HEK293 (cell line): ENCODE results near the gene PIP5KL1.

Experiments used
- CTCF ChIA-PET: fragments of 350-600 bp; formaldehyde crosslinking; extraction: SDS; loops from one replicate; lab custom pipeline; 2021; ENCODE audit warnings: antibody characterized with exemption; lab: Yijun Ruan, JAX
- POLR2A ChIA-PET: fragments of 300-600 bp; formaldehyde crosslinking; extraction: SDS; loops from one replicate; lab custom pipeline; 2020; ENCODE audit warnings: antibody characterized with exemption, inconsistent platforms; lab: Yijun Ruan, JAX
- H3K27ac ChIP-seq: fragments of 200-500 bp; sonication (Bioruptor generic); 2 replicates; pipeline ENCODE4 v1.5.1; 2014; ENCODE audit warnings: low read depth, low read length, control low read depth, inconsistent platforms; ENCODE audit errors: extremely low read depth
- H3K36me3 ChIP-seq, 2 experiments: fragments of 200-500 bp in 1 of 2; sonication (Bioruptor generic) in 1 of 2; 1 replicate in 1 of 2; 2 replicates in 1 of 2; pipeline ENCODE4 v1.5.1; 2014 to 2017; ENCODE audit warnings: inconsistent platforms in 2 of 2, low read length in 2 of 2; ENCODE audit not compliant: control insufficient read depth in 2 of 2, insufficient read depth in 1 of 2
- H3K4me1 ChIP-seq: fragments of 200-500 bp; sonication (Bioruptor generic); 2 replicates; pipeline ENCODE4 v1.5.1; 2014; ENCODE audit warnings: mild to moderate bottlenecking, low read length, inconsistent platforms; ENCODE audit not compliant: control insufficient read depth, insufficient read depth
- H3K4me3 ChIP-seq: 2 replicates; pipeline ENCODE4 v1.5.1; 2011; ENCODE audit warnings: low read depth, mild to moderate bottlenecking, control low read depth, low read length, moderate library complexity
- H3K9me3 ChIP-seq: fragments of 200-500 bp; sonication (Bioruptor generic); 2 replicates; pipeline ENCODE4 v1.5.1; 2014; ENCODE audit warnings: low read depth, low read length, inconsistent platforms; ENCODE audit not compliant: control insufficient read depth, insufficient read depth
- GLI4 ChIP-seq: fragments of 450-650 bp; formaldehyde crosslinking; IDR thresholded peaks from 2 replicates; pipeline ENCODE4 v1.5.1; 2016; ENCODE audit warnings: missing biosample characterization, missing genetic modification characterization
- GLIS2 ChIP-seq: fragments of 450-650 bp; formaldehyde crosslinking; IDR thresholded peaks from 2 replicates; pipeline ENCODE4 v1.5.1; 2016; ENCODE audit warnings: missing biosample characterization, missing genetic modification characterization
- KLF9 ChIP-seq: fragments of 450-650 bp; formaldehyde crosslinking; IDR thresholded peaks from 2 replicates; pipeline ENCODE4 v1.5.1; 2016; ENCODE audit warnings: missing biosample characterization, missing genetic modification characterization, low read depth
- MEIS1 ChIP-seq: sonication (generic); formaldehyde crosslinking; IDR thresholded peaks from 2 replicates; pipeline ENCODE4 v1.8.1; 2022; ENCODE audit warnings: missing genetic modification reagents, mild to moderate bottlenecking, borderline replicate concordance
- OVOL3 ChIP-seq: fragments of 450-650 bp; formaldehyde crosslinking; IDR thresholded peaks from 2 replicates; pipeline ENCODE4 v1.5.1; 2016; ENCODE audit warnings: missing biosample characterization, missing genetic modification characterization
- SALL2 ChIP-seq: fragments of 450-650 bp; formaldehyde crosslinking; IDR thresholded peaks from 2 replicates; pipeline ENCODE4 v1.5.0; 2017; ENCODE audit warnings: missing biosample characterization, mild to moderate bottlenecking, missing genetic modification characterization, borderline replicate concordance
- YY1 ChIP-seq: fragments of 450-650 bp; formaldehyde crosslinking; IDR thresholded peaks from 2 replicates; pipeline ENCODE4 v1.5.1; 2018; ENCODE audit warnings: missing biosample characterization, missing genetic modification characterization
- ZEB2 ChIP-seq: fragments of 450-650 bp; formaldehyde crosslinking; IDR thresholded peaks from 2 replicates; pipeline ENCODE4 v1.5.1; 2016; ENCODE audit warnings: missing biosample characterization, missing genetic modification characterization
- ZFP37 ChIP-seq: fragments of 450-650 bp; formaldehyde crosslinking; IDR thresholded peaks from 2 replicates; pipeline ENCODE4 v1.5.1; 2016; ENCODE audit warnings: missing biosample characterization, missing genetic modification characterization
- ZIC2 ChIP-seq: fragments of 450-650 bp; formaldehyde crosslinking; IDR thresholded peaks from 2 replicates; pipeline ENCODE4 v1.5.1; 2016; ENCODE audit warnings: missing biosample characterization, missing genetic modification characterization
- ZNF132 ChIP-seq: fragments of 450-650 bp; formaldehyde crosslinking; IDR thresholded peaks from 2 replicates; pipeline ENCODE4 v1.5.1; 2017; ENCODE audit warnings: missing biosample characterization, missing genetic modification characterization, borderline replicate concordance
- ZNF148 ChIP-seq: fragments of 450-650 bp; formaldehyde crosslinking; IDR thresholded peaks from 2 replicates; pipeline ENCODE4 v1.5.0; 2017; ENCODE audit warnings: missing biosample characterization, missing genetic modification characterization, borderline replicate concordance
- ZNF174 ChIP-seq: fragments of 450-650 bp; formaldehyde crosslinking; IDR thresholded peaks from 2 replicates; pipeline ENCODE4 v1.5.0; 2017; ENCODE audit warnings: missing biosample characterization, mild to moderate bottlenecking, missing genetic modification characterization
- ZNF223 ChIP-seq: fragments of 450-650 bp; formaldehyde crosslinking; IDR thresholded peaks from 2 replicates; pipeline ENCODE4 v1.5.1; 2016; ENCODE audit warnings: missing biosample characterization, missing genetic modification characterization
- ZNF23 ChIP-seq: fragments of 450-650 bp; formaldehyde crosslinking; IDR thresholded peaks from 2 replicates; pipeline ENCODE4 v1.5.1; 2016; ENCODE audit warnings: missing biosample characterization, missing genetic modification characterization, borderline replicate concordance
- ZNF354C ChIP-seq: fragments of 450-650 bp; formaldehyde crosslinking; IDR thresholded peaks from 2 replicates; pipeline ENCODE4 v1.5.1; 2016; ENCODE audit warnings: missing biosample characterization, missing genetic modification characterization, low read depth, borderline replicate concordance
- ZNF449 ChIP-seq: fragments of 450-650 bp; formaldehyde crosslinking; IDR thresholded peaks from 2 replicates; pipeline ENCODE4 v1.5.1; 2017; ENCODE audit warnings: missing biosample characterization, mild to moderate bottlenecking, missing genetic modification characterization, moderate library complexity
- ZNF529 ChIP-seq: fragments of 450-650 bp; formaldehyde crosslinking; IDR thresholded peaks from 2 replicates; pipeline ENCODE4 v1.5.1; 2017; ENCODE audit warnings: missing genetic modification characterization, missing biosample characterization; ENCODE audit not compliant: insufficient replicate concordance
- ZNF555 ChIP-seq: fragments of 450-650 bp; formaldehyde crosslinking; conservative IDR thresholded peaks from 2 replicates; pipeline ENCODE4 v1.5.1; 2017; ENCODE audit warnings: missing biosample characterization, mild to moderate bottlenecking, missing genetic modification characterization, inconsistent platforms
- ZNF645 ChIP-seq: fragments of 450-650 bp; formaldehyde crosslinking; IDR thresholded peaks from 2 replicates; pipeline ENCODE4; 2016; ENCODE audit warnings: missing biosample characterization, missing genetic modification characterization
- ZNF777 ChIP-seq: fragments of 450-650 bp; formaldehyde crosslinking; IDR thresholded peaks from 2 replicates; pipeline ENCODE4 v1.5.1; 2017; ENCODE audit warnings: missing biosample characterization, missing genetic modification characterization, borderline replicate concordance
- ZNF785 ChIP-seq: fragments of 450-650 bp; formaldehyde crosslinking; IDR thresholded peaks from 2 replicates; pipeline ENCODE4 v1.5.1; 2016; ENCODE audit warnings: missing biosample characterization, missing genetic modification characterization
- ZNF792 ChIP-seq: fragments of 450-650 bp; formaldehyde crosslinking; IDR thresholded peaks from 2 replicates; pipeline ENCODE4 v1.5.1; 2016; ENCODE audit warnings: missing biosample characterization, missing genetic modification characterization
- ZNF837 ChIP-seq: fragments of 450-650 bp; formaldehyde crosslinking; IDR thresholded peaks from 2 replicates; pipeline ENCODE4 v1.5.1; 2016; ENCODE audit warnings: missing biosample characterization, missing genetic modification characterization

The PIP5KL1 gene

GRCh38 chr9:127942216-127943010, 11.8 kb upstream of the PIP5KL1 start (continued):
- TF ChIP-seq ZNF148 (tag by site-specific recombination) (no peak), GLIS2 (peak; percentile 67), ZNF132 (tag by site-specific recombination) (no peak), ZNF792 (tag by site-specific recombination) (no peak), MEIS1 (CRISPR knock-in tag) (no peak), ZFP37 (tag by site-specific recombination) (no peak), ZNF645 (tag by site-specific recombination) (no peak), ZEB2 (tag by site-specific recombination) (no peak), YY1 (tag by site-specific recombination) (no peak), SALL2 (tag by site-specific recombination) (no peak), GLI4 (tag by site-specific recombination) (no peak), ZNF785 (tag by site-specific recombination) (no peak), ZNF354C (no peak), OVOL3 (tag by site-specific recombination) (no peak), ZNF449 (tag by site-specific recombination) (no peak), ZNF174 (no peak), ZNF23 (tag by site-specific recombination) (no peak), ZNF223 (tag by site-specific recombination) (no peak), ZIC2 (peak; percentile 52; the same call in 1 of the 2 replicates), ZNF837 (no peak), ZNF555 (tag by site-specific recombination) (no peak), ZNF529 (tag by site-specific recombination) (no peak)

GRCh38 chr9:127941961-127942215, 11.3 kb upstream of the PIP5KL1 start:
- CTCF ChIA-PET, result interaction anchor here (0.6 to 8.1 kb wide), 22 partner anchors 8 to 211 kb away, joined by 3 to 165 read pairs (median 6); partner anchors contain the start of genes EEIG1 and PIP5KL1

More at GRCh38 chr9:127941961-127942215, 11.3 kb upstream of the PIP5KL1 start:
- Histone ChIP-seq H3K4me3 (no peak overlapping the region), H3K36me3 (peaks cover 0 to 35% of the 10 kb centered on the region in 2 experiments; a peak in 1 of 3 replicates), H3K27ac (no peak overlapping the region), H3K4me1 (peaks cover 3% of the 10 kb centered on the region; the same call in 1 of the 2 replicates), H3K9me3 (no peaks in the 10 kb centered on the region)
- TF ChIP-seq ZNF777 (tag by site-specific recombination) (no peak), ZIC2 (0 out of 2 replicates have a peak, but pooled peaks have one; percentile 4), KLF9 (no peak)
- POLR2A ChIA-PET, result interaction anchor here (2.8 kb wide), 1 partner anchor 38 kb away, joined by 12 read pairs; the partner anchor contains the start of gene EEIG1
